CD4-positive, alpha-beta T cell treated with Interleukin-6 for 4 hours (primary cell): Measurements from ENCODE around the gene TBC1D22B.
"Not testable (repeated sequence)": the region's sequence is repeated elsewhere in the genome, so short reads cannot be mapped to it uniquely, and the experiment has no call there.

Source experiments
- DNase-seq: peaks from one replicate; pipeline ENCODE4 v3.0.0-alpha.2; 2020; ENCODE audit warnings: mixed read lengths

The TBC1D22B gene

DNA sequence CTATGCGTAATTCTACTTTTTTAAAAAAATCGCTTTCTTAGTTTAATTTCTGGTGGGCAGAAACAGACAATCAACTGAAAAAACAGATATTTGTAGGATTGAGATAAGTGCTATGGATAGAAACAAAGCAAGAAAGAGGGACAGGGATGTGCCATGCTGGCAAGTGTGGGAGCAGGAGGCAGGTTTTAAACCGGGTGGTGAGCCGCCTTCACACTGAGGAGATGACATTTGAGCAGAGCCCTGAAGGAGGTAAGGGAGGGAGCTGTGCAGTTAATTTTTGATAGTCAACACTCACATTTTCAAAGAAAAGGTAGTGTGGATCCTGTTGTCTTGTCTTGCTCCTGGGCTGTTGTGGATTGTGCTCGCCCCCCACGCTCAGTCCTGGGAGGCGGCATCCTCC lies 47.2 kb downstream of the TBC1D22B start:
- no peak for DNase-seq

DNA sequence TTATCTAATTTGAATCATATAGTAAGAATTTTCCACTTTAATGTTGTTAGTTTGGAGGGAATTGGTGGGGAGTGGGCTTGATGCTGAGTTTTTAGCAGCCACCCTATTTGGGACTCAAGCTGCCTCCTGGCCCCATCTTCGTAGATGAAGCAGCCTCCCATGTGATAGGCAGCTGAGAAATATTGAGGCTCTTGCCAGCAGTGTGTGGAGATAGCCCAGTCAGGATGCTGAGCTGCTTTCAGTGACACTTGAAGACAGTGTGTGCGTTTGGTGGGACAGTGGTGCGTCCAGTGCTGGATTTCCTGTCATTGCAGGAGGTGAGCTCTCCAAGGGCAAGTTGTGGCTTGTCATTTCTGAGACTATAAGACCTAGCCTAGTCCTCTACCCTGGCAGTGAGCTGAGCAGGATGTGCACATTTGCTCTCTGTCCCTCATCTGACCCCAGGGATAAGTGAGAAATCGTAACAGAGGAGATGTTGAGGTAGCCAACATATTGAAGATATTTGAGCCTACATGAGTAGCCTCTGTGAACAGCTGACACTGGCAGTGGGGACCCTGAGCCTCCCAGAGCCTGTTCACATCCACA lies 48.4 kb downstream of the TBC1D22B start:
- DNase-seq = no peak

DNA sequence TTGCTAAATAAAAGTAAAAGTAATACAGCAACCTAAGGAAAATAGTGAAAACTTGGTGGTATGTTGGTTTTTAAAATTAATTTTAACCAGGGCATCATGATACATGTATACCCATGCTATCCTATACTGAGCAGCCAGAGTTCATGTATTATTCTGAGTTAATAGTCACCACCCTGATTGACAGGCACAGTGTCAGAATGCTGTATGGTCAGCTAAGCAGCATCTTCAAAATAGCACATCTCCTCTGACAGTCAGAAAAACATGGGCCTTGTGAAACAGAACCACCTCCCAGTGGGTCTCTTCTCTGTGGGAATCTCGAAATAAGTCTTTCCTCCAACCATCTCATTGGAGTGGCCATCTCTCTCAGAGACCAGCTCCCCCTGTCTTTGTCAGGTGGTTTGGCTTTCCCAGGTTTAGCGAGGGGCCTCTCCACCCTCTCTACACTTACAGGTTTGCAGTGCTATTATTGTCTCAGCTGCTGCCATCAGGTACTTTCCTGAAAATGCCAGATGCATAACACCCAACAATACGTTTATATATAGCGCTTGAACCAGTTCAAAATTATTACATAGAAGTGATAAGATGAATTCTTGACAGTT lies 49.2 kb downstream of the TBC1D22B start:
- no peak for DNase-seq

DNA sequence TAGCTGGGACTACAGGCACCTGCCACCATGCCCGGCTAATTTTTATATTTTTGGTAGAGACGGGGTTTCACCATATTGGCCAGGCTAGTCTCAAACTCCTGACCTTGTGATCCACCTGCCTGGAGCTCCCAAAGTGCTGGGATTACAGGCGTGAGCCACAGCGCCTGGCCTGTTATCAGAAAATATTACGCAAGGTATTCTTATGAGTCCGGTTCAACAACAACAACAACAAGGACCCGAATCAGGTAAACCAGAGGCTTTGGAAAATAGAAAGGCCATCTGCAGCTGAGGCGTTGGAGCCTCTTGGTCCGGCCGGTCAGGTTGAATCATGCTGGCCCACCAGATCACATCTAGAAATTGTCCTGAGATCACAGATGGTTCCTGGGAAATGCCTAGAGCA lies 49.9 kb downstream of the TBC1D22B start:
- DNase-seq = not testable (repeated sequence)

DNA sequence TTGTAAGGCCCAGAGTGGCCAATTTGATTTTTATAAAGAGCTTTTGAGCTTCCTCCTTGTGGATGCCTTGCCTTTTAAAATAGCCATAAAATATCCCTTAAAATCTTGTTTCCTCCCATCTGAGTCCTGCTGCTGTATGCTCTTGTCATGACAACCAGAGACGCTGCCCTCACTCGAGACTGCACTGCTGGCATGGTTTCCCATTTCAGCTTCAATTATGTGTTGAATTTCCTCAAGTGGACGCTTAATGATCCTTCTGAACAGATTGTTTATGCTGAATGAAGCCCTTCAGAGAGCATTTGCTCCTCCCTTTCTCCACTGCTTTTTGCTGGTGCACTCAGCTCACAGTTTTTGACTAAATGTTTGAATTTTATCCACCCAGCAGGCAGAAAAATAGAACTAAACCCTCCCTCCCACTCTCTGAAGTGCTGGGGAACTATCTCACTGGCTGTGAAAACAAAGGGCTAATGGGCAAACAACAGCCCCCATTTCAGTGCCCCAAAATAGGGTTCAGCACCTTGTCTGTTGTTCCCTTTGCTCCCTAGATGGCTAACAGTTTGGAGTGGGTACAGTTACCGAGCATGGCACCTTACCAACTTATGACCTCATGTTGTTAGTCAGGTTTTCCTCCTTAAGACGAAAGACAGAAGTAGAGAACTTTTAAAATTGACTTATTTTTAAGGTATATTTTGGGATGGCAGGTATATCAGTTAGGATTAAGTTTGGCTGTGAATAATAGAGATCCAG lies 50.7 kb downstream of the TBC1D22B start:
- no peak for DNase-seq

DNA sequence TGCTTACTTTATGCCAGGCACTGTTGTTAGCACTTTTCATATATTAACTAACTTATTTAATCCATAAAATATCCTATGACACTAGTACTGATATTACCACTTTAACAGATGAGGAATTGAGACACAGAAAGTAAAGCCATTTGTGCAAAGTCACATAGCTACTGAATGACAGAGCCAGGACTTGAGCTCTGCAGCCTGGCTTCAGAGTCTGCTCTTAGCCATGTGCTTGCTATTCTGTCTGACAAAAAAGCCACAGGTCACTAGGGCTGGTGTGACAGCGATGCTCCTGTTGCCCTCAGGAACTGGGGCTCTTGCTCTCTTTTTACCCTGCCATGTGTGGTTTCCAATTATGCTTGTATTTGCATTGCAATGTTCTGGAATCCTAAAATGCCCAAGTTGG lies 51.5 kb downstream of the TBC1D22B start:
- no peak for DNase-seq

DNA sequence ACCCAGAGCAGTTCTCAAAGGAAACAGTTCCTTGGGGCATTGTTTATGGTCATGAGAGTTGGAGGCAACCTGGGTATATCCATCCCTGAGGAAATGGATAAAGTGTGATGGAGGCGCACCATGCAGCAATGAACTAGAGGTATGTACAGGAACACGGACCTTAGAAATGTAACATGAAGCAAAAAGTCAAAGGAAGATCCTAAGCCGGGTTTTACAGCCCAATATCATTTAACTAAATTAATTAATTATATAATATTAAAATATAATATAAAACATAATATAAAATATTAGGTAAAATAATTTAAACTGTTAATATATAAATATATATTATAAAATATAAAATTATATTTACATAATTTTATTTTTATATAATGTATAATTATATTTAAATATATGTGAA lies 52.1 kb downstream of the TBC1D22B start:
- DNase-seq = no peak

DNA sequence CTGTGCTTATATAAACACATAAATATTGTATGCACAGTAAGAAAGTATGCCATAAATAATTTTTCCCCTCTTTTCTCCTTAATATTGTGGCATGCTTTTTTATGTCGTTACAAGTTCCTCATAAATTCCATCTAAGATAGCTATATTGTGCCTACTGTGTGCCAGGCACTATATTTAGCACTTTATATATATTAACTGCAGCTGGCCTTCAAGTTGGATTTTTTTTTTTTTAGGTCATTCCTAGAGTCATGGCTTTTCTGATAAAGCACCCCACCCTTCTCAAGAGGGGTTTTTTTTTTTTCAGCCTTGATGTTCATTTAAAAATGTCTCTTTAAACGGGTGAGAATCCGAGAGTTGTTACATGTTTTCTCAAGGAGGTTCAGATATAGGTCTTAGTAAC lies 53.4 kb downstream of the TBC1D22B start:
- no peak for DNase-seq

DNA sequence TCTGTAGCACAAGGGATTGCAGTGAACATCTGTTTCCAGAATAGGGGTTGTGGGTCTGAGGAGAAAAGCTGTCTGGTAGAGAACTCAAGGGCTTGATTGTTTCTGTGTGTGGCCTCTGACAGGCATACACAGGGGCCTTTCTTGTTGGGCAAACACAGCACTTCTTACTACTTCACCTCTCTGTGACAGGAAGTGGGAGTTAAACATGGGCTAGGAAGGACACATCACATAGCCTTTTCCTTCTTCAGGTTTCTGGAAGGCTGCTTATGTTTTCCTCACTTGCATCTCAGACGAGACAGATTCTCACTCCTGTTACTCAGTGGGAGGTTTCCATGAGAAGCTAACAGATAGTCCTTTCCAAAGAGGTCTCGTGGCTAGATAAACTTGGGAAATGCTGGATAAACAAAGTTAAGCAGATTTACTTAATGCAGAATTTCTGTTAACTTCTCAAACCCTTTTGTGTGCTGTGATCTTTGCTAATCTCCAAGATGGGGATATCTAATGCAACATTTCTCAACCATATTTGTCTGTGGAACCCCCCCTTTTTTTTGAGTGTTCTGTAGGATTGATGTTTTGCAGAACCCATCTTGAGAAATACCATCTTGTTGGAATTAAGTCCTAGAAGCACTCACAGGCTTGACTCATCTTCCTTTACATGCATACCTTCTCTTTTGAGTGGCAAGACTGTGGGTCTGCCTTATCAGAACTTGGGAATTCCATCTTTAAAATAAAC lies 54.3 kb downstream of the TBC1D22B start:
- no peak for DNase-seq

DNA sequence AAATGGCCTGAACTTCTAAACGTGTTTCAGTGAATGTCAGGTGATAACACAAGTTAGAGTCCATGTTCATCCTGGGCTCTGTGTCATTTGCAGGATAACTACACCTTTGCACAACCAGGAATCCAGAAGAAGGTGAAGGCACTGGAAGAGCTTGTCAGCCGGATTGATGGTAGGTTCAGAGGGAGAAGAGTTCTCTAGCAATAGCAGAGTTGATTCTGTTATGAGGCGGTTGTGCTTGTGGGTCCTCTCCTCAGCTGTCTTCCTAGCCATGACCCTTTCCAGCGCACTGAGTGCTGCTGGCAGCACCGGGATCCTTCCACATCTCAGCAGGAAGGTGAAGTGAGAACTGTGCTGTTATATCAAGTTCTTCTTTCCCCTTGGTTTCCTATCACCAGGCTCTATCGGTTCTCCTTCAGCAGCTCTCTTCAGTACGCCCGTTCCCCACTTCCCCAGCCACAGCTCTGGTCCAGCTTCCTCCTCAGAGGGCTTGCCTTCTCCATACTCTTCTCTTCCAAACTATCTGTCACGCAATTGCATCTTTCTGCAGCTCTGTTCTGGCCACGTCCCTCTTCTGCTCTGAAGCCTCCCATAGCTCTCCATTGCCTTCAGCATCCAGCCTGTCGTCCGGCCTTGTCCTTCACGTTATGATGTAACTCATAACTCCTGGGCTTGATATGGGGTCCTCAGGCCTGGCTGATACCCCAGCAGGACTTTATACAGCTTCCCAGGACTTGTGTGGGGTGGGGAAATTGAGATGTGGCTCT lies 56.3 kb downstream of the TBC1D22B start:
- DNase-seq = no peak

DNA sequence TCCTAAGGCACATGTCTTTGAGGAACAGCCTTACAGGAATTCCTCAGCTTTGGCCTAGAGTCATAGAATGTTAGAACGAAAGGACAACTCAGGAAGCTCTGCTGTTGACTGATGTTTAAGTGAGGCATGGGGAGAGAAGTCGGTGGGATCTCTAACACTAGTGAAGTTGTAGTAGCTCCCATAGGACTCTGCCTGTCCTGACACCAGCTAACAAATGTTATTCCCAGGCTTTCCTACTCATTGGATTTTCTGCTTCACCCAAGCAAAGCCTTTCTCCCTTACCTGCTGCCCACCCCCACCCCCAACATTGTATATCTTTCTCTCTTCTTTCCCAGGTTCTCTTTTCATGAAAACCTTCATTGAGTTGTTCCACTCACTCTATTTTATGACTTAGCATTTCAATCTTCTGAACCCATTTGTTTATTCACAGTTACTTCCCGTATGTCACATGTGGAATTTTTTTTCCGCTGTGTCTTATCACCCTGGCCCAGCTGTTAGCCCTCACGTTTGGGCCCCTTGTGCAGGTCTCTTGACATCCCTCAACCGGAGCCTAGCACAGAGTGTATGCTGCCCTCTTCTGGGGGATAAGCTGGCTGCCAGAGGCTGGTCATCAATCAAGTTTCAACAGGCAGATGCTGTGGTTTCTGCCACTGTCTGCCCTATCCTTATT lies 57.0 kb downstream of the TBC1D22B start:
- peak; percentile 46 for DNase-seq

DNA sequence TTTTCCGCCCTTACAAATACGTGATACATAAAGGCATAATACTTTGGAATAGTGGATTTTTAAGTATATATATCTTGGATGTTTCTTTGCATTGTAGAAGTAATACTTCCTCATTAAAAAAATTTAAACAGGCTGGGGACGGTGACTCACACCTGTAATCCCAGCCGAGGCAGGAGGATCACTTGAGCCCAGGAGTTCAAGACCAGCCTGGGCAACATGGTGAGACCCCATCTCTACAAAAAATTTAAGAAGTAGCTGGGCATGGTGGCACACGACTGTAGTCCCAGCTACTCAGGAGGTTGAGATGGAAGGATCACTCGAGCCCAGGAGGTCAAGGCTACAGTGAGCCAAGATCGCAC lies 57.6 kb downstream of the TBC1D22B start:
- DNase-seq = no peak

DNA sequence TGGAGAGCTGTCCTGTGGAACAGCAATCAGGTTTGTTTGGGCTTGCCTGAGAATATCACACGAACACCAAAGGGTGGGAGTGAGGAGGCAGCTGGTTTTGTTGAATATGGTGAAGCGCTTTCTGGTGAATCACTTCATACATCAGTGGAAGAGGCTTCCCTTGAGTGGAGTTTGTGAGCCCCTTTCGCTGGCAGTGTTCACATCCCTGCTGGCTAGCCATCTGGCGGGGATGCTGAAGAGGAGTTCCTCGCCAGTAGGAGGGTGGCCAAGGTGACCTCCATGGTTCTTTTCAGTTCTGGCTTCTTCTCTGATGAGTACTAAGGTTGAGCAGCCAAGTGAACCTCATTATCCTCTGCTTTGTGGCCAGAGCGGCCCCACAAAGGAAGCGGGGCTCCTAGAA lies 58.5 kb downstream of the TBC1D22B start:
- DNase-seq = no peak

DNA sequence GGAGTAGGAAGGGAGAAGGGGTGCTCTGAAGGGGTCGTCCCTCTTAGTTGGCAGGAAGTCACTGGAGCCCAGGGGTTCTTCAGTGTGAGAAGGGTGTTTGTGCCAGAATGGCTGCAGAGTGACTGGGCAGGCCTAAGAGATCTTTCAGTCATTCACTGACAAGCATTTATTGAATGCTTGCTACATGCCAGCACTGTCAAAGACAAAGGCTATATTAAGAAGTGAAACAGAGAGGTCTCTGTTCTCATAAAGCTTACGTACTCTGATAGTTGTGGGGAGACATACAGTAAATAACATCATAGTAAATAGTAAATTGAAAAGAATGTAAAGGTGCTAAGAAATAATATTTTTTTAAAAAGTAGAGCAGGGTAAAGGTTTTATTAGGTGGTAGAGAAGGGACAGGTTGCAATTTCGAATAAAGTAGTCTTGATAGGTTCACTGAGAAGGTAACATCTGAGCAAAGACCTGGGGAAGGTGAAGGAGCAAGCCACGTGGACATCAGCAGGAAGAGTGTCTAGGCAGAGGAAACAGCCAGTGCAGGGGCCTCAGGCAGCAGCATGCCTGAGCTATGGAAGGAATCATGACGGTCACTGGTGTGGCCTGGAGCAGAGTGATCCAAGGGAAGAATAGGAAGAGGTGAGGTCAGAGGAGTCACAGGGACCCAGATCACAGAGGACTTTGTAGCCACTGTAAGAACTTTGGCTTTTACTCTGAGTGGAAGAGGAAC lies 59.9 kb downstream of the TBC1D22B start:
- no peak for DNase-seq

DNA sequence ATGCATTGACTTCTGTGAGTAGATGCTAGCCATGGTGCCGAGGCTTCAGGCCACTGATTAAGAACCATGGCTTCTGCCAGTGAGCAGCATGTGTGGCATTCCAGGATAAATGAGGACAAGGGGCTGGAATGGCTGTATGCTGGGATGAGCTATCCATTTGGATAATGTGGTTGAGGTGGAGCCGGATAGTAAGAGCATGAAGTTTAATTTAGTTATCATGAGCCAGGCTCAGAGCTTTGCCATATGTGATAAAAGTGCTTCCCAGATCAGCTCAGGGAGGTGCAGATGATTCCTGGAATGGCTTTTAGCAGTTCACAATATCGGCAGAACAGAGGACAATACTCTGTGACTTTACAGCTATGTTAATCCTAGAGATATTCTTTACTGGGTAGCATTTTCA lies 61.6 kb downstream of the TBC1D22B start:
- no peak for DNase-seq

DNA sequence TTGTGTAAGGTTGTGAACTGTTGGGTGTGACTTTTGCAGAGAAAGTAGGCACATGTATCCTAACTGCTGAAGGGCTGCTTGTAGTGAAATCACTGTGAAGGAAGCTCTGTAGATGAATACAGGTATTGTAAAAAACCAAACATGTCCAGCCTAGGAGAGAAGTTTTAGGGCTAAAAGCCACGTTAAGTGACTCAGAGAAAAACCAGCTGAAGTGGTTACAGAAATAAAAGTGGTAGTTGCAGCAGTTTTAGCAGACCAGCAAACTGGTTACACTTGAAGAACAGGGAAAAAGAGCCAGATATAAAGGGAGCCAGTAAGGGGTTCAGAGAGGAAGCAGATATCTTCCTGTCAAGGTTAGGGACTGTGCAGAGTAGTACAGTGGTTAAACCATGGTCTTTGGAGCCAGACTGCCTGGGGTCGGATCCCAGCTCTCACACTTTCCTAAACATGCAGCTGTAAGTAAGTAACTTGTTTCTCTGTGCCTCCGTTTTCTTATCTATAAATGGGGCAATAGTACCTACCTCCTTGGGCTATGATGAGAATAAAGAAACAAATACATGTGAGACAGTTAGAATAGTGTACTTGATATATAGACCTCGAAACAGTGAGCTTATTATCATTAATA lies 62.4 kb downstream of the TBC1D22B start:
- no peak for DNase-seq

DNA sequence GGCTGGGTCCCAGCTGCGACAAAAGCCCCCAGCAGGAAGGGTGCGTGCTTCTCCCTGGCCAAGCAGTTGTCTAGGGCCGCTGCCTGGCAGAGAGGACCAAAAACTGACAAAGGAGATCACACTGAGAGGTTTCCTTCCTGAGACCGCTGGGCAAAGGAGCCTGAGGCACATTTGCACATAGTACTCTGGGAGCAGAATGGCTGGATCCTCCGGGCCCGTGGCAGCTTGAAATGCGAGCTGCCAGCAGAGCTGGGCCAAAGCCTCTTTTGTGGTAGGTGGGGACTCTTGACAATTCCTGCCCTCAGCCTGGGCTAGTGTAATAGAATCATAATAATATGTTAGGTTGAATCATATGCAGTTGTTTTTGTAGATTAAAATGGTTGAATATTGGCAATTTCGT lies 63.1 kb downstream of the TBC1D22B start:
- DNase-seq = no peak

DNA sequence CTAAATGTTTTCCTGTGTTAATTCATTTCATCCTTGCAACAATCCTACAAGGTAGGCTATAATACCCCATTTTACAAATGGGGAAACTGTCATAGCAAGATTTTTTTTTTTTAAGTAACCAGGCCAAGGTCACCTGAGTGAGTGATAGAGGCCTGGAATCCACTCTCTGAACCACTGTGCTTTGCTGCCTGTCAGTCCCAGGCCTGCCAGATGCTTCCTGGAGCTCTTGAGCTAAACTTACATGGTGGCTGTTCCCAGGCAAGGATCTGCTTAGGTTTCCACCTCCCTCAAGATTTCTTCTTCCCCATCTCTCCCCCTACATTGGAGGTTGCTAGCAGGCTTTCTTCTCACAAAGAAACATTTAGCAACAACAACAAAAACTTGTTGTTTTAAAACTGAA lies 63.5 kb downstream of the TBC1D22B start:
- no peak for DNase-seq

DNA sequence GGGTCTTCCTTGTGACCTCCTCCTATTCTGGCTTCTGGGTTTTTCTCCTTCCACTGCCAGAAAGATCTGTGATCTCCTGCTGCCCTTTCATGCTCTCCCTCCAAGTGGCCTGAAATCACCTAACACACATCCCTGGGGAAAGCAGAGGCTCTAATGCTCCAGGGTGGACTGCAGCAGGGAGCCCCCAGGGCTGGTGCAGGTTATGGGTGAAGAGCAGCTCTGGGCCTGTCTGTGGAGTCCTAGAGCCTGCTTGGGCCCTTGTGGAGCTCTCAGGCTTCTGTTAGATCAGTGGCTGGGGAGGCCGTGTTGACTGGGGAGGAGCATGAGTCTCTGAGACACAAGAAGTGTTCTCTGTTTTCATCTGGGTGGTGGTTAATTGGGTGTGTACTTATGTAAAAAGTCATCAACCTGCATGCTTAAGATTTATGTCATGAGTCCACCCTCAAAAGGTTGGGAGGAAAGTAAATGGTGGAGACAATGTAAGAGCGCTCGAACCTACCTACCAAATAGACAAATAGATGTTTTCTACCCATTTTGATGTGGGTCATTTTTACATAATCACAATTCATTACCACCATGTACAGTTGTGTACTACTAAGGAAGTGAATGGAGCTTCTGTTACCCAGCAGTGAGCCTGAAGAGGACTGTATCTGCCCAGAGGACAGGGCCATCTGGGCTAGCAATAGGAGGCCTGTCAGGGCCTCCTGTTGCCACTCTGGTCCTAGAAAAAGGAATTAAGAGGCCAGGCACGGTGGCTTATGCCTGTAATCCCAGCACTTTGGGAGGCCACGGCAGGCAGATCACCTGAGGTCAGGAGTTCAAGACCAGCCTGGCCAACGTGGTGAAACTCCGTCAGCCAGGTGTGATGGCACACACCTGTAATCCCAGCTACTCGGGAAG lies 64.2 kb downstream of the TBC1D22B start:
- no peak for DNase-seq

DNA sequence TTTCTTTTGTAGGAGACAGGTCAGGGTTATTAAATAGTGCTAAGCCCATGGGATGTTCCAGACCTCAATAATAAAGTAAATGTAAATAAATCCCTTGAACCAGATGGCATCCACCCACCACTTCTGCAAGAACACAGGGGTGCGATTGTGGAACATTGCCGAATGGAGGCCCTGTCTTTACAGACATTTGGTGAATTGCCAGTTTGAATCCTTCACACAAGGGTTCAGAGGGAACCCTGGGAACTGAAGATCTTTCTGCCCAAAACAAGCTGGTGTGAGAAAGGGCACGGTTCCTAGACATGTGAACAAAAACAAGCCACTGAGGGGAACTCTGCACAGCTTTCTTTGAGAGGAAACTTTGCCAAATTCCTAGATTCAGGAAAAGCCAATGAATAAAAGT lies 66.0 kb downstream of the TBC1D22B start:
- no peak for DNase-seq
